Measurements from ENCODE around the gene KIFC3.
"Not testable (repeated sequence)": the region's sequence is repeated elsewhere in the genome, so short reads cannot be mapped to it uniquely, and the experiment has no call there.

Gene KIFC3, protein sequence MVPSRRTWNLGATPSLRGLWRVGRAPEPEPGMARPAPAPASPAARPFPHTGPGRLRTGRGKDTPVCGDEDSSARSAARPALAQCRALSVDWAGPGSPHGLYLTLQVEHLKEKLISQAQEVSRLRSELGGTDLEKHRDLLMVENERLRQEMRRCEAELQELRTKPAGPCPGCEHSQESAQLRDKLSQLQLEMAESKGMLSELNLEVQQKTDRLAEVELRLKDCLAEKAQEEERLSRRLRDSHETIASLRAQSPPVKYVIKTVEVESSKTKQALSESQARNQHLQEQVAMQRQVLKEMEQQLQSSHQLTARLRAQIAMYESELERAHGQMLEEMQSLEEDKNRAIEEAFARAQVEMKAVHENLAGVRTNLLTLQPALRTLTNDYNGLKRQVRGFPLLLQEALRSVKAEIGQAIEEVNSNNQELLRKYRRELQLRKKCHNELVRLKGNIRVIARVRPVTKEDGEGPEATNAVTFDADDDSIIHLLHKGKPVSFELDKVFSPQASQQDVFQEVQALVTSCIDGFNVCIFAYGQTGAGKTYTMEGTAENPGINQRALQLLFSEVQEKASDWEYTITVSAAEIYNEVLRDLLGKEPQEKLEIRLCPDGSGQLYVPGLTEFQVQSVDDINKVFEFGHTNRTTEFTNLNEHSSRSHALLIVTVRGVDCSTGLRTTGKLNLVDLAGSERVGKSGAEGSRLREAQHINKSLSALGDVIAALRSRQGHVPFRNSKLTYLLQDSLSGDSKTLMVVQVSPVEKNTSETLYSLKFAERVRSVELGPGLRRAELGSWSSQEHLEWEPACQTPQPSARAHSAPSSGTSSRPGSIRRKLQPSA

GRCh38 chr16:57802341-57803133 lies at the start of gene KIFC3:
TSS of gene KIFC3 (minus strand) at chr16:57802491. CDS start at chr16:57798243, 4,248 bp downstream.
- no peak for DNase-seq

- no peak for DNase-seq
Measured at GRCh38 chr16:57848181-57848580, 45.9 kb upstream of the KIFC3 start.

DNA sequence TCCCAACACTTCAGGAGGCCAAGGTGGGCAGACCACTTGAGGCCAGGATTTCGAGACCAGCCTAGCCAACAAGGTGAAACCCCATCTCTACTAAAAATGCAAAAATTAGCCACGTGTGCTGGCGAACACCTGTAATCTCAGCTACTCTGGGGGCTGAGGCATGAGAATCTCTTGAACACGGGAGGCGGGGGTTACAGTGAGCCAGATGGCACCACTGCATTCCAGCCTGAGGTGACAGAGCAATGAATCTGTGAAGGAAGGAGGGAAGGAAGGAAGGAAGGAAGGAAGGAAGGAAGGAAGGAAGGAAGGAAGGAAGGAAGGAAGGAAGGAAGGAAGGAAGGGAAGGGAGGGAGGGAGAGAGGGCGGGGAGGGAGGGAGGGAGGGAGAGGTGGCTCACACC lies 44.6 kb upstream of the KIFC3 start:
- DNase-seq, result not testable (repeated sequence)

DNA sequence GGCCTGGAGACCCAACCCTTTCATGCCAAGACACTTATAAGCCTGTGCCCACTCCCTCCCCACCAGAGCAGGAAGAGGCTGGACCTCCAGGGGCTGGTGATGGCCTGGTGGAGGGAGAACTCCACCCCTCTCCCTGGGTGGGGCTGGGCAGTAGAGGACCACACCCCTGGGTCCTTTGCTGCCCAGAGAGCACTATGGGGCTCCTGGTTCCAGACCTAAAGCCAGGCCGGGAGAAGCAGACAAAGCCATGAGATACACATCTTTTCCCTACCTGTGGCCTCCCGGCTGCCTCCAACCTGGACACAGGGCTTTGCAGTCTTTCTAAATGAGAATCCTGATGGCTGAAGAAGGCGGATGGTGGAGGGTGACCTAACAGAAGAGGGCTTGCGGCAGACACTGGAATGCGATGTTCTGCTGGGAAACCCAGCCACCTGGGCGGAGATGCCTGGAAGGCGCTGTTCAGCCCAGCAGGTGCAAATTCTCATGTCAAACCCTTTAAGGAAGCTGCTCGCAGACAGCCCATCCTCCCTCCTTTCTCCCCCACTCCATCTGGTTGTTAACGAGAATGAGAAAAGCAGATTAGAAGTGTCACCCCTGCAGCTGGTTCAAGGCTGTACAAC lies 43.9 kb upstream of the KIFC3 start:
- no peak for DNase-seq

- DNase-seq, result no peak
Measured at GRCh38 chr16:57845115-57845514, 42.8 kb upstream of the KIFC3 start.

DNA sequence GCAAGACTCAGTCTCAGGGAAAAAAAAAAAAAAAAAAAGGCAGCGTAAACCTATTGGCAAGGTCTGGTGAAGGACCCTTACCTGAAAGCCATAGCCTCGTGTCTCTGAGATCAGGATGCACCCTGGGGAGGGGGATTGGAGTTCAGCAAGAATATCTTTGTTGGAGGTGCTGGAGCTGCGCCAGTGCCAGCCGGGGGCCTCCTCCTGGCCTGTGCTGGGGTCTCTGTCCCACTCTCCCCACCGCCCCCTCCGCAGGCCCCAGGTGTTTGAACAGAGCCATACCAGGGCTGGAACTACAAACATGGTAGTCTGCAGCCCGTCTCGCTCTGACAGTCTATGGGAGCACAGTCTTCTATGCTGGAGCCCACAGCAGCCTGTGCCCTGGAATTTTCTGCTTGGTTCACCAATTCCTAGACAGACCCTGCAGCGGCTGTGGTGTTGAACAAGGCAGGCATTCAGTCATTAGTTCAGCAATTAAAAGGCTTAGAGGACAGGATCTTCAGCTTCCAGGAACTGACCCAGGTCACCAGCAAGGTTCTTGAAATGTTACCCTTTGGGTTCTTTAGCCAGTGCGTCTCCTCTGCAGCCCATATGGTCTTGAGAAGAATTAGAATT lies 42.2 kb upstream of the KIFC3 start:
- no peak for DNase-seq

GRCh38 chr16:57843400-57843799 lies 41.1 kb upstream of the KIFC3 start:
- DNase-seq, result no peak

DNA sequence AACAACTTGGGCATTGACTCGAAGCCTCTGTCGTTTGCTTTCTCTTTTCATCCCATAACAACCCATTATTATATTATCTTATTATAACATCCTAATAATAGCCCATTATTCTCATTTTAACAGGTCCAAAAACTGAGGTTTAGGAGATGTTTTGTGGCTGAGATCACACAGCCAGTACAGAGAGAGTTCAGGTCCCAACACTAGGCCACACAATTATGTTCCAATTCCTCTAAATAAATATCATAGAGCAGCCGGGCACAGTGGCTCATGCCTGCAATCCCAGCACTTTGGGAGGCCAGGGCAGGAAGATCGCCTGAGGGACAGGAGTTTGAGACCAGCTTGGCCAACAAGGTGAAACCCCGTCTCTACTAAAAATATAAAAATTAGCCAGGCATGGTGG lies 40.3 kb upstream of the KIFC3 start:
- no peak for DNase-seq

DNA sequence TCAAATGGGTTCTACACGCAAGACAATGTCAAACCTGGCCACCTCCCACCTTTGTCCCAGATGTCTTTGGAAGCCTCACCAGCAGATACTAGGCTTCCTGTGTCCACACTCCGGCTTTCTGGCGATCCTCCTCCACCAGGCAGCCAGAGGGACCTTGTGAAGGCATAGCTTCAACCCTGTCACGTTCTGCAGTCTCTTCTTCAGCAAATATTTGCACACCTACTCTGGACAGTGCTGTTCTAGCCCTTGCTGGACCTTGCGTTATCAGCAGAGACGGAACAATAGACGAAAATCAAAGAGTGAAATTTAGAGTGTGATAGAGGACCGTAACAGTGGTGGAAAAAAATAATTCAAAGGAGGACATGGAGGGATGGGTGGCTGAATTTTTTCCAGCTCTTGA lies 38.5 kb upstream of the KIFC3 start:
- no peak for DNase-seq

DNA sequence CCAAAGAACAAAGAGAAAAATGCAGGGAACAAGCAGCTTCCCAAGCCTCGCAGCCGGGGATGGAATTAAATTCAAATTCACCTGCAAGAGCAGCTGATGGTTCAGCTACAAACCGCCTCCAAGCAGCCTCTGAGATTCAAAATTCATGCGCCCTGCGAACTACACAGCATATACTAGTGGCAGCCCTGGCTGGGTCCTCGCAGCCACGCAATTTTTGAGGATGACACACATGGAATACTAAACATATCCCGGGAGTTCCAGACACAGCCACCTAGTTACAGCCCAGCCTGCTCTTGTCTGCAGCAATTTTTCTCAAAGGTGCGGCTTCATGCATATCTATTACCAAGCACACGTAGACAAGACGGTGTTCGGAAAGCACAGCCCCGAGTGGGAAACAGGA lies 35.9 kb upstream of the KIFC3 start:
- no peak for DNase-seq

DNA sequence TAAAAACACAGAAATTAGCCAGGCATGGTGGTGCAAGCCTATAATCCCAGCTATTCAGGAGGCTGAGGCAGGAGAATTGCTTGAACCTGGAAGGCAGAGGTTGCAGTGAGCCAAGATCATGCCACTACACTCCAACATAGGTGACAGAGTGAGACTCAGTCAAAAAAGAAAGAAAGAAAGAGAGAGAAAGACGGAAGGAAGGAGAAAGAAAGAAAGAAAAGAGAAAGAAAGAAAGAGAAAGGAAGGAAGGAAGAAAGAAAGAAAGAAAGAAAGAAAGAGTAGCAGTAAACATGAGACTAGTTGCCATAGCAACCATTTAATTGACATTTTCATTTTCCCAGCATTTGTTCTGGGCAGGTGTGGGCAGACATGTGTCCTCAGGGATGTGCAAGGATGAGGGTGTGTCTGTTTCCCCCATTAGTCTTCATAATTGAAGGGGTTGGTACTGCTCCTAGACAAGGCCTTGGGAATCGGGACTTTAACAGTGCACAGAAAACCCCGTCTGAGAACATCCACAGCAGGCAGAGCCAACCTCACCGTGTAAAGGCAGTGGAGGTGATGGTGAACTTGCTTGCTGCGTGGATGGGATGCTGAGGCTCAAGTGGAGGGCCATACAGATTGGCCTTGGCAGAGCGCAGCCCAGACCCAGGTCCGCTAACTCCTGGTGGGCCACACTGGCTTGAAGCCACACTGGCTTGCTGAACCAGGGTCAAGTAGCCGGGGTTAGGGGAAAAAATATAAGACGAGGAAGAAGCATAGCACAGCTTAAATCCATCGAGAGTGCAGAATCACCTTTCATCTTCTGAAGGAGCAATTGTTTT lies 35.2 kb upstream of the KIFC3 start:
- DNase-seq, result no peak

DNA sequence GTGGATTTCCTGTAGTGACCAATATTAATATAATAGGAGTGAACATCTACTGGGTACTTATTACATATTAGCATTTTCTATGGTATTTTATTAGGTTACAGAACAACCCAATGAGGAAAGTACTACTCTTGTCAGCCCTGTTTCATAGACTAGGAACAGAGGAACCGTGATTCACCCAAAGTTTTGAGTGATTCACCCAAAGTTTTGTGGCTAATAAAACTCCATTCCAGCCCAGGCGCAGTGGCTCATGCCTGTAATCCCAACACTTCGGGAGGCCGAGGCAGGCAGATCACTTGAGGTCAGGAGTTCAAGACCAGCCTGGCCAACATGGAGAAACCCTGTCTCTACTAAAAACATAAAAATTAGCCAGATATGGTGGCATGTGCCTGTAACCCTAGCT lies 33.1 kb upstream of the KIFC3 start:
- not testable (repeated sequence) for DNase-seq

- DNase-seq, result no peak
Measured at GRCh38 chr16:57834936-57835335, 32.6 kb upstream of the KIFC3 start.

DNA sequence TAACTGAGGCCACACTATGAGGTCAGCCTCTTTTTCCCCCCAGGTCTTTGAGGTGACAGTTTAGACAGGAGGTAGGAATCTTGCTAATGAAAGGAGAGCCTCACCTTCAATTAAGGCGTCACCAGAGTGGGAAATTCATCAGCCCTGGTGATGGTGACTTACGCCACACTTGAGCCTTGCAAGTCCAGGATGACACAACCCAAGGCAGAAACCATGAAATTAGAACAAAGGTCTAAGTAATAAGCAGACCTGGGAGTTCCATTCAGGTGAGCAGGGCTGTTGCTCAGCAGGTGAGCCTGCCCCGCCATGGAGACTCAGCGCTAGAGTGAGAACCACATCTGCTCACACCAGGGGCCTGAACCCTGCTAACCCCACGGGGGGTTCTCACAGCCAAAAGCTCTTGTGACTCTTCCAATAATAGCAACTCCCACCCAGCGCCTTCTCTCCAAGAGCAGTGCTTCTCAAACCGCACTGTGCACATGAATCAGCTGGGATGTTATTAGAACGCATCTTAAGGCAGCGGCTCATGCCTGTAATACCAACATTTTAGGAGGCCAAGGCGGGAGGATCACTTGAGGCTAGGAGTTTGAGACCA lies 28.7 kb upstream of the KIFC3 start:
- no peak for DNase-seq

GRCh38 chr16:57829969-57830360 lies 27.7 kb upstream of the KIFC3 start:
- no peak for DNase-seq

DNA sequence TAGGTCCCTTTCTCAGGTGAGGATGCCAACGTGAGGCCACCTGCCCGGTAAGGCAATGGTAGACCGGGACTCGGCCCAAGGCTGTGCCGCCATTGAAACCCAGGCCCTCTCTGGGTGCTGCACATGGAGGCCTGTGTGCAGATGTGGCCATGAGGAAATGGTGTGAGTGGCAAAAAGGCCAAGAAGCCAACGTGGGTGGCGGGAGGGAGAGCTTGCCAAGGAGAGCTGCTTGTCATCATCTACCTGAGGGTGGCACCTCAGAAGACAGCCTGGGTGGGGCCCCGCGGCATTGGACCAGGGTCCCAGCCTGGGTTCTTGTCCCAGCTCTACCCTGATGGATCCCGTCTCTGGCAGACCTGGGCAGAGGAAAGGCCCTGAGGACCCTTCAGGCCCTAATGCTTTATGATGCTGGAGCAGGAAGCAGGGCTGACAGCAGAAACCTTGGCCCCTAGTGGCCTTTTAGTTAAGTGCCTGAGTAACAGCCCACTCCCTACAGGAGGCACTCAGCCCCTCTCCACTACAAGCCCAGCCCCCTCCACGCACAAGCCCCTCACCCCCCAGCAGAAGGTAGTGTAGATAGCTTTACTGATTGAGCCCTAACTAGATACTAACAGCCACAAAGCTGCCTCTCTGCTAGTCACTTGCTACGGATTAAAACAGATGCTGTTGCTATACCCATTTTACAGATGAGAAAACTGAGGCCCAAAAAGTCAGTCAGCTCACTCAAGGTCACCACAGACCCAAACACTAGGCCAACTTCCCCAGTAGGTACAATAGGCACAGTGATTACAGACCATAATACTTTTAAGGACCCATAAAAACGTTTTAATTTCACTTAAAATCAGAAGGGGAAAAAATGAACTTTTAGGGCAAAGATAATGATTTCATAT lies 26.2 kb upstream of the KIFC3 start:
- no peak for DNase-seq

DNA sequence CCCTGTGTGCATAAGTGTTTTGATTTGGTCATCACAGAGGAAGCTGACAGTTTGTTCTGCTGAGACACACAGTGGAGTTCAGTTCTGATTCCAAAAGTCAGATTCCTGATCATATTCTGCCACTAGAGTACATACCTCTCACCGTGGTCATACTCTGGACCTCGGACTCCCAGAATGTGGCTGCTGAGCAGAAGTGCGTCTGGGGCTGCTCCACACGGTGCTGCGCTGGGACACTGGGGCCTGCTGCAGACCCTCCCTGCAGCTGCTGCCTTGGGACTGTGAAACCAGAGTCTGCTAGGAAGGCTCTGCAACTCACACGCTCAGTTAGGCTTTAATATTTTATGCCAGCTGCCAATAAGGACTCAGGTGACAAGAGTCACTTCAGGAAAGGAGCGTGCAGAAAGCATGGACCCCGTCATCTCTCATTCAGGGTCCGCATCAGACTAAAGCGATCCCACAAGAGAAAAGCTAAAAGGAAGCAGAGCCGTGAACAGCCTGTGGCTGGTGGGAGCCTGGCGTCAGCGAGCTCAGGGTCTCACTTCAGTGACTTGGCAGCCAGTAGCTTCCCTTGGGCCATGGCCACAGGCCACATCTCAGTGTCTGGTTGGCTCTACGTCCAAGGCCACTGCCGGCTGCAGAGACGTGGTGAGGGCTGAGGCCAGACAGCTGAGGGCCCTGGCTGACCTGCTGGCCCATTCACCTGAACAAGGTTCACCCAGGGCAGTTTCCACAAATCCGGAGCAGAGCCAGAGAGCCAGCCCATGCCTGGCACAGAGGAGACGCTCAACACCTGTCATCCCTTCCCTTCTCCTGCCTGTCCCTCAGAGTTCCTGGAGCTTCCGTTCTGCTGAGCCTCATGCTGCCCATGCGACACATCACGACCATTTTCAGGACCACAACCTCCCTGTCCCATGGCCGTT lies 24.7 kb upstream of the KIFC3 start:
- DNase-seq, result no peak

DNA sequence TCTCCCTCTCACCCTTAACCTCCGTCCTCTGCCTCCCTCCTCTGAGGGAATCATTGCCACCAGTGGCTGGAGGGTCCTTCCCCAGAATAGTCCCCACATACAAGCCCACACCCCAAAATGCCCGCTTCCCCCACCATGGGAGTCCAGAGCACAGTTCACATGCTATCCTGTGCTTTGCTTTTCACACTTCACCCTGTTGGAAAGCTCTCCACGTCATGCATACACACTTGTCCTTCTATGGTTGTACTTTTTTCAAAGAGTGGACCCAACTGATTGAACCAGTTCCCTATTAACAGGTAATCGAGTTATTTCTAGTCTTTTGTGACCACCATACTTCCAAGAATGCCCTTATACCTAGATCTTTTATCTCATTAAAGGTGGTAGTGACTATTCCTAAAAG lies 23.8 kb upstream of the KIFC3 start:
- DNase-seq, result no peak

All from DMS 273 treated with DMSO at 0.1 percent for 48 hours (cell line).